ENCODE data around the gene CASZ1. TPM values are rescaled to one million over a fixed set of nuclear protein-coding genes. Genes with fewer than 3 reads are reported as not detected.

The CASZ1 gene
- total RNA-seq, 1 experiment from 2014 or later: 27.8 TPM

DNA sequence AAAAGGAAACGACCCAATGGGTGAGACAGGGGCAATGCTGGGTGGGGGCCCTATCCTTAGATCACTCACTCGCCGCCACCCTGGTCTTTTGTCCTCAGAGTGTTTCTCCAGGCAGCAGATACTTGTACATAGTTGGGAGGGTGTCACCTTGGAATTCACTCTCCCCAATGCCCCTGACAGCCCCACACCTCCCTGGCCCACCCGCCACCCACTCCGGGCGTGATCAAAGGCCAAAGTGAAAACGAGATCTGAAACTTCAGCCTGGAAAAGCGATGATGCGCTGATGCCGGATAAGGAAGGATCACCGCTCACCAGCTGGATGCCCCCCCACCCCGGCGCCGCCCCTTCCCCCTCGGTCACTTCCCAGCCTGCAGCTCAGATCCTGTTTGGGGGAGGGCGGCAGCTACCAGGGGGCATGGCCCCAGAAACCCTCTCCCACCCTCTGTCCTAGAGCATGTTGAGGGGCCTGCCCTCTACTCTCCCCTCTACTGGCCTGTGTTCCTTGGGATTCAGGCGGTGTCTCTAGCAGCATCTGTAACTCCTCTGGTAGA, 33.6 kb upstream of the CASZ1 start:
- no TSS peak for BruUV-seq (replicated peaks)
- H3K27ac ChIP-seq (ENCODE audit: low read length): no peak overlapping the region
- no peaks in the 10 kb centered on the region for H3K9me3 ChIP-seq (ENCODE audit: control insufficient read depth, insufficient read depth, low read depth, low read length)
- H3K4me3 ChIP-seq (ENCODE audit: low read depth in 2 of 2, low read length in 2 of 2): no peak overlapping the region
- H3K4me1 ChIP-seq (ENCODE audit: control insufficient read depth, insufficient read depth, low read length): peaks cover 1% of the 10 kb centered on the region; the same call in 1 of the 2 replicates
- ChIA-PET POLR2A (no interaction called here), CTCF (no interaction called here)
- H3K27me3 ChIP-seq (ENCODE audit: control insufficient read depth, insufficient read depth, low read length): no peaks in the 10 kb centered on the region
- H3K36me3 ChIP-seq (ENCODE audit: control insufficient read depth, insufficient read depth, low read length): no peaks in the 10 kb centered on the region
- in situ Hi-C loops (cut with HindIII; ENCODE audit: low pct_unique_long_range_greater_than_20kb, low sequenced_read_pairs) (no loop called here), intact Hi-C loops (cut with micrococcal nuclease; ENCODE audit: unreplicated experiment) (no loop called here)
- no peak for TF ChIP-seq TCF7L2 (IDR thresholded peaks at IDR 0.05; ENCODE audit: low read depth, low read length)
- no peak for TF ChIP-seq CTCF (IDR thresholded peaks at IDR 0.05)
- TF ChIP-seq POLR2AphosphoS5 (IDR thresholded peaks at IDR 0.05; ENCODE audit: low read depth, low read length): no peak
- TF ChIP-seq SIN3A (IDR thresholded peaks at IDR 0.05; ENCODE audit: borderline replicate concordance, insufficient read depth, low read depth, low read length): no peak
- TF ChIP-seq, protein P1, sequence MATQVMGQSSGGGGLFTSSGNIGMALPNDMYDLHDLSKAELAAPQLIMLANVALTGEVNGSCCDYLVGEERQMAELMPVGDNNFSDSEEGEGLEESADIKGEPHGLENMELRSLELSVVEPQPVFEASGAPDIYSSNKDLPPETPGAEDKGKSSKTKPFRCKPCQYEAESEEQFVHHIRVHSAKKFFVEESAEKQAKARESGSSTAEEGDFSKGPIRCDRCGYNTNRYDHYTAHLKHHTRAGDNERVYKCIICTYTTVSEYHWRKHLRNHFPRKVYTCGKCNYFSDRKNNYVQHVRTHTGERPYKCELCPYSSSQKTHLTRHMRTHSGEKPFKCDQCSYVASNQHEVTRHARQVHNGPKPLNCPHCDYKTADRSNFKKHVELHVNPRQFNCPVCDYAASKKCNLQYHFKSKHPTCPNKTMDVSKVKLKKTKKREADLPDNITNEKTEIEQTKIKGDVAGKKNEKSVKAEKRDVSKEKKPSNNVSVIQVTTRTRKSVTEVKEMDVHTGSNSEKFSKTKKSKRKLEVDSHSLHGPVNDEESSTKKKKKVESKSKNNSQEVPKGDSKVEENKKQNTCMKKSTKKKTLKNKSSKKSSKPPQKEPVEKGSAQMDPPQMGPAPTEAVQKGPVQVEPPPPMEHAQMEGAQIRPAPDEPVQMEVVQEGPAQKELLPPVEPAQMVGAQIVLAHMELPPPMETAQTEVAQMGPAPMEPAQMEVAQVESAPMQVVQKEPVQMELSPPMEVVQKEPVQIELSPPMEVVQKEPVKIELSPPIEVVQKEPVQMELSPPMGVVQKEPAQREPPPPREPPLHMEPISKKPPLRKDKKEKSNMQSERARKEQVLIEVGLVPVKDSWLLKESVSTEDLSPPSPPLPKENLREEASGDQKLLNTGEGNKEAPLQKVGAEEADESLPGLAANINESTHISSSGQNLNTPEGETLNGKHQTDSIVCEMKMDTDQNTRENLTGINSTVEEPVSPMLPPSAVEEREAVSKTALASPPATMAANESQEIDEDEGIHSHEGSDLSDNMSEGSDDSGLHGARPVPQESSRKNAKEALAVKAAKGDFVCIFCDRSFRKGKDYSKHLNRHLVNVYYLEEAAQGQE (IDR thresholded peaks at IDR 0.05; ENCODE audit: insufficient read depth in 1 of 2, low read depth in 2 of 2, low read length in 1 of 2): no peak
- no peak for ATAC-seq
- DNase-seq (ENCODE audit: low read depth, low spot score): no peak

GRCh38 chr1:10829067-10829818, 32.8 kb upstream of the CASZ1 start:
- no peaks in the 10 kb centered on the region for H3K27me3 ChIP-seq (ENCODE audit: control insufficient read depth, insufficient read depth, low read length)
- DNase-seq (ENCODE audit: low read depth, low spot score) (no peak), ATAC-seq (no peak)
- ChIA-PET POLR2A (interaction anchor here (0.6 kb wide), 1 partner anchor 11 kb away, joined by 4 read pairs; no protein-coding TSS in a partner anchor), CTCF (no interaction called here)
- no peak for TF ChIP-seq SIN3A (IDR thresholded peaks at IDR 0.05; ENCODE audit: borderline replicate concordance, insufficient read depth, low read depth, low read length)
- no peak for TF ChIP-seq TCF7L2 (IDR thresholded peaks at IDR 0.05; ENCODE audit: low read depth, low read length)
- TF ChIP-seq POLR2AphosphoS5 (IDR thresholded peaks at IDR 0.05; ENCODE audit: low read depth, low read length): no peak
- TF ChIP-seq, protein P1 (IDR thresholded peaks at IDR 0.05; ENCODE audit: insufficient read depth in 1 of 2, low read depth in 2 of 2, low read length in 1 of 2): no peak
- no peak for TF ChIP-seq CTCF (IDR thresholded peaks at IDR 0.05)
- H3K4me1 ChIP-seq (ENCODE audit: control insufficient read depth, insufficient read depth, low read length): peaks cover 8% of the 10 kb centered on the region; the same call in 1 of the 2 replicates
- H3K36me3 ChIP-seq (ENCODE audit: control insufficient read depth, insufficient read depth, low read length): no peaks in the 10 kb centered on the region
- intact Hi-C loops (cut with micrococcal nuclease; ENCODE audit: unreplicated experiment) (no loop called here), in situ Hi-C loops (cut with HindIII; ENCODE audit: low pct_unique_long_range_greater_than_20kb, low sequenced_read_pairs) (no loop called here)
- BruUV-seq (replicated peaks): no TSS peak
- H3K27ac ChIP-seq (ENCODE audit: low read length): no peak overlapping the region
- H3K9me3 ChIP-seq (ENCODE audit: control insufficient read depth, insufficient read depth, low read depth, low read length): no peaks in the 10 kb centered on the region
- H3K4me3 ChIP-seq (ENCODE audit: low read depth in 2 of 2, low read length in 2 of 2): no peak overlapping the region

All from Panc1 (cell line).